GM18517 (cell line): ENCODE data around the gene NAA10.

Source experiments
- ATAC-seq: cut with Tn5 transposase; IDR thresholded peaks from one replicate; pipeline ENCODE4 v1.9.1; 2021; ENCODE audit warnings: mild to moderate bottlenecking, moderate library complexity; ENCODE audit not compliant: unreplicated experiment

The NAA10 gene

DNA sequence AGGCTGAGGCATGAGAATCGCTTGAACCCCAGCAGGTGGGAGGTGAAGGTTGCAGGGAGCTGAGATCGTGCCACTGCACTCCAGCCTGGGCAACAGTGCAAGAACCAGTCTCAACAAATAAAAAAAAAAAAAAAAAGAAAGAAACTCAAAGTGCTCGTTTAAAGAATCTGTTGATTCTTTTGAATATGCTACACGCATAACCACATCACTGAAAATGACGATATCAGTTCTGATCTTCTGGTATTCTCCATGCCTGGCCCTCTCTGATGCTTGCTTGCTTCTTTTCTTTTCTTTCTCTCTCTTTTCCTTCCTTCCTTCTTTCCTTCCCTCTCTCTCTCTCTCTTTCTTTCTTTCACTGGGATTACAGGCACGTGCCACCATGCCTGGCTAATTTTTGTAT lies 23.0 kb downstream of the NAA10 start:
- ATAC-seq, result no peak

GRCh38 chrX:153910446-153910845 lies 24.4 kb downstream of the NAA10 start:
- ATAC-seq, result no peak

GRCh38 chrX:153909980-153910360 lies 24.9 kb downstream of the NAA10 start:
- no peak for ATAC-seq

- no peak for ATAC-seq
These were observed 25.5 kb downstream of the NAA10 start for GRCh38 chrX:153909024-153909979.

- ATAC-seq, result no peak
These were observed 26.5 kb downstream of the NAA10 start for GRCh38 chrX:153908219-153908860.

GRCh38 chrX:153907456-153907855 lies 27.4 kb downstream of the NAA10 start:
- ATAC-seq, result no peak

- no peak for ATAC-seq
These were observed 28.5 kb downstream of the NAA10 start for GRCh38 chrX:153906126-153906917.

DNA sequence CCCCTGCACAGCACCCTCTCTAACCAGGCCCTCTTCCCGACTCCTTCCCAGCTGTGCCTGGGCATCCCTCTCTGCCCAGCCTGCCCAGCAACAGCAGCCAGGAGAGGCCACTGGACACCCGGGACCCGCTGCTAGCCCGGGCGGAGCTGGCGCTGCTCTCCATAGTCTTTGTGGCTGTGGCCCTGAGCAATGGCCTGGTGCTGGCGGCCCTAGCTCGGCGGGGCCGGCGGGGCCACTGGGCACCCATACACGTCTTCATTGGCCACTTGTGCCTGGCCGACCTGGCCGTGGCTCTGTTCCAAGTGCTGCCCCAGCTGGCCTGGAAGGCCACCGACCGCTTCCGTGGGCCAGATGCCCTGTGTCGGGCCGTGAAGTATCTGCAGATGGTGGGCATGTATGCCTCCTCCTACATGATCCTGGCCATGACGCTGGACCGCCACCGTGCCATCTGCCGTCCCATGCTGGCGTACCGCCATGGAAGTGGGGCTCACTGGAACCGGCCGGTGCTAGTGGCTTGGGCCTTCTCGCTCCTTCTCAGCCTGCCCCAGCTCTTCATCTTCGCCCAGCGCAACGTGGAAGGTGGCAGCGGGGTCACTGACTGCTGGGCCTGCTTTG lies 29.2 kb downstream of the NAA10 start:
- ATAC-seq, result no peak

GRCh38 chrX:153903991-153904957 lies 30.6 kb downstream of the NAA10 start, which contains the start of gene AVPR2:
AVPR2 (plus strand) TSS chrX:153904673; CDS start chrX:153905146, 473 bp downstream.
- no peak for ATAC-seq

GRCh38 chrX:153903238-153903980 lies 31.4 kb downstream of the NAA10 start:
- ATAC-seq, result no peak

GRCh38 chrX:153902385-153902784 lies 32.5 kb downstream of the NAA10 start:
- ATAC-seq, result no peak

DNA sequence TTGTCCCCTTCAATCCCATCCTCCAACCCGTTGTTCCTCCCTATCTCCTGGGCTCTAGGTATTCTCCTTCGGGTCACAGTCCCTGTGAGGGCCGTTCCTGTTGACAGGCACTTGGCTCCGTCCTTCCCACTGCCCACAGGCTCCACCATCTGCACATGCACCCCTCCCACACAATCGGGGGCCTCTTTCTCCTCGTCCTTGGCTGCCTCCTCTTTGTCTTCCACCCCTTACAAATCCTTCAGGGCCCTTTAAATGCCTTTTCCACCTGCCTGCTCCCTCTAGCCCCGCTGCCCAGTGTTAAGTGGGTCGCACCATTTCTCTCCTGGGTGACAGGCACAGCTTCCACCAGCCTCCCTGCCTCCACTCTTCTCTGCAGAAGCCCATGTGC lies 33.1 kb downstream of the NAA10 start:
- no peak for ATAC-seq

GRCh38 chrX:153900831-153901752 lies 33.7 kb downstream of the NAA10 start:
- peak; percentile 88 for ATAC-seq

DNA sequence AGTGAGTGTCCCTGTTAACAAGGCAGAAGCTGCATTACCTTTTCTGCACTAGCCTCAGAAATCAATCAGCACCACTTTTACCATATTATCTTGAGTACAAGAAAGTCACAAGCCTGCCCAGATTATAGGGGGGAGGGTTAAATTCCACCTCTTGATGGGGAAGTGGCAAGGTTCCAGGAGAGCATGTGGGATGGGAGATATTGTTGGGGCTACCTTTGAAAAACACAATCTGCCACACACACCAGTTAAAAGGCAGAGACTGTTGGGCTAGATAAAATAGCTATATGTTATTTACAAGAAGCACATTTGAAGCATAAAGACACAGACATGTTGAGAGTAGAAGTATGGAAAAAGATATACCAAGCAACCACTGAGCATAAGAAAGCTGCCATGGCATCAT lies 36.9 kb downstream of the NAA10 start:
- ATAC-seq, result no peak

DNA sequence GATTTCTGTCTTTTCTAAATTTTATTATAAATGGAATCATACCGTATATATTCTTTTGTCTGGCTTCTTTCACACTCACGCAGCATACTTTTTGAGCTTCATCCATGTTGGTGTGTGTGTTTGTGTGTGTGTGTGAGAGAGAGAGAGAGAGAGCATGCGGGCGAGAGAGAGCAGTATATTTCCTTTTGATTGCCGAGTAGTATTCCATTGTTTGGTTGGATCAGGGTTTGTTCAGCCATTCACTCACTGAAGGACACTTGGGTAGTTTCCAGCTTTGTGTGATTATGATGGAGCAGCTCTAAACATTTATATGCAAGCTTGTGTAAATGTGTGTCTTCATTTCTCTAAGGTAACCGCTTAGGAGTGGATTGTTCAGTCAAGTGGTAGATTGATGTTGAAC lies 45.7 kb downstream of the NAA10 start:
- no peak for ATAC-seq

DNA sequence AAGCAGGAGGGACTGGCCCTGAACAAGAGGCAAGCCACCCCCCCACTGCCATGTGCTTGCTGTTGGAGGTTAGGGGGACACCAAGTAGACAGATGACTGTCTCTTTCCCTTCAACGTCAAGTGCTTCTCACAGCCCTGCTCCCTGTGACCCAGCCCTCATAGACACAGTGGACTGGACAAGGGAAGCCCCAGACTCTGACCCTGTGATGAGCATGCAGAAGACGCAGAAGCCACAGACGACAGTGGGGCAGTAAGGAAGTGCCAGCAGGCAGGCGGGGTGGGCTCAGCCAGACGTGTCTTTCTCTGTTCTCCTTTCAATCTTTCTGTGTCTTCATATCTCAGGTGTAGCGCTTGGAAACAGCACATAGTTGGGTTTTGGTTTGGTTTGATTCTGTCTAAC lies 46.5 kb downstream of the NAA10 start:
- ATAC-seq, result no peak

GRCh38 chrX:153887385-153887784 lies 47.5 kb downstream of the NAA10 start:
- no peak for ATAC-seq

DNA sequence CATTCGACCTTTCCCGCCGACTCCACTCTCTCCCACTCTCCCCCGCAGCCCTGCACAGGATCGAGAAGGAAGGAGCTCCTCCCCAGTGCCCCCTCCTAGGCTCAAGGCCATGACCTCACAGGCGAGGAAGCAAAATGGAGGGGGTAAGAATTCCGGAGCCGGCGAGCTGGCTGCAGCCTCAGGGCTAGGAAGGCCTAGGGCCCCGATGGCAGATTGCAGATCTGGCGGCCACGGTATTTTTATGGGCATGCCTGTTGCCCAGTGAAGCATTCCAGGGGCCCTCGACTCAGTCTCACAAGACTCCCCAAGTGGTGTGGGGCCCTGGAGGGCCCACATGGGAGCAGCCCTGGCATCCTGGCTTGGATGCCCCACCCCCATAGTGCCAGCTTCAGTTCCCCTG lies 47.9 kb downstream of the NAA10 start:
- no peak for ATAC-seq
